GM18505 (cell line): Measurements from ENCODE around the gene SPATA32.
"Not testable (repeated sequence)": the region's sequence is repeated elsewhere in the genome, so short reads cannot be mapped to it uniquely, and the experiment has no call there.

Experiments used
- ATAC-seq: cut with Tn5 transposase; IDR thresholded peaks from one replicate; pipeline ENCODE4 v1.9.1; 2021; ENCODE audit not compliant: unreplicated experiment
- POLR2A ChIP-seq: IDR thresholded peaks from 4 replicates; pipeline ENCODE4 v1.6.1; 2011; ENCODE audit warnings: borderline replicate concordance; ENCODE audit not compliant: insufficient read depth, insufficient read length; ENCODE audit errors: extremely low read depth

Gene SPATA32

DNA sequence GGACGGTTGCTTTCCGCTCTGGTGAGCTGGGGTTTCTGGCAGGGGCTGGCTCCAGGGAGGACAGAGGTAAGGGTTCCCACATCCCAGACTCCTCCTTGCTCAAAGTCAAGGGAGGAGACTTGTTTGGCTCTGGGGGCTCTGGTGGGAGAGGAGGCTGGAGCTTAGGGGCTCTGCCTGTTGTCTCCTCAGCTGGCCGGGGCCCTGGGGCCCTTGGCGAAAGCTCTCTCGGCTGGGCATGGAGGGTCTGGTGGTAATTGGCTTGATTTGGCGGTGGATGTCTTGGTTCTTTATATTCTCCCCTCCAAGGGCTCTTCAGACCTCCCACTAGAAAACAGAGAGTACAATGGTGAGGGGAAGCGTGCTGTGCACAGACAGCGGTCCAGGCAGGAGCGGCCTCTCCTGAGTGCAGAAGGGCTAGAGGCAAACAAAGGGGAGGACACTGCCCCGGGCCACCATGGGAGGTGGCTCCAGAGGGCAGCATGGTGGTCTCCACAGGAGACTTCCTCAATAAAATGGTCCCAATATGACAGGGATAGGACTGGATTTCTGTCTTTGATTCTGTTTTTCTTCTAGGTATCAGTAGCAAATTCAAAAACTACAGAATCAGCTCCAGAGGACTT lies 5.7 kb upstream of the SPATA32 start:
- no peak for TF ChIP-seq POLR2A
- no peak for ATAC-seq

DNA sequence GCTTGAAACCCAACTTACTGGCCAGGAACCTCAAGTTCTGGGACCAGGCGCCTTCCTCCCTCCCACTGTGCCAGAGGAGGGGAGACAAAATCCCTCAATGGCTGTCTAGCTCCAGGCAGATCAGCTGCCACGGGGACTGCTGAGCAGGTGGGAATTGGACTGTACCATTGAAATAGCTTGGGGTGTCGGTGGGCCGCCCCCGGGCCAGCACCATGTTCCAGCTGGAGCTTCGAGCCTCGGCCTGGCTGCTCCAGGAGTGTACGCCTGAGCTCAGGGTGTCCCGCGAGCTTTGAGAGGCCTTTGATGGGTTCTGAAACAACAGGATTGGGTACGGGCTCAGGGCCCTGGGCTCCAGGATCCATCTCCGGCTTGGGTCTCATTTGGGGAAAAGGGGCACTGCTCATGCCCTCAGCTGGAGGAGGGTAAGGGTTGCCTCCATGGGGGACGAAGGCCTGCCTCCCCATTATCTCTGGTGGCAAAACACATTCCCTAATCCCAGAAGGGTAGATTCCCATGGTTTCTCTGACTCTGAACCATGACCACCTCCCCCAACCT lies 4.6 kb upstream of the SPATA32 start:
- no peak for TF ChIP-seq POLR2A
- no peak for ATAC-seq

DNA sequence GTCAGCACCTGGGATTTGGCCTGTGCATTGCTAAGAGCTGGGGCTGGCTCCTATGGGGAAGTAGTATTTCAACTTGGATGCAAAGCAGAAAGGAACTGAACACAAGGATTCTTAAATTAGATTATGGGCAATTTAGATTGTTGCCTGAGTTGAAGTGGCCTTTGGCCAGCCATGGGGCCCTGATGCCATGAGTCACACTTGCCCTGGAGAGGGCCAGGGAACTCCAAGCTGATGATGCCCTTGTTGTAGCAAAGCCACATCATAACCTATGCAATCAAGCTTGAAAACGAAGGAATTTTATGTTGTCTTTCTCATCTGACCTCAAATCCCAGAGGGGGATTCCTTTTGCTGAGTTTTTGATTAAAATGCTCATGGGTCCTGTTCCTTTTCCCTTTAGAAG lies 3.9 kb upstream of the SPATA32 start:
- no peak for ATAC-seq
- TF ChIP-seq POLR2A = no peak

DNA sequence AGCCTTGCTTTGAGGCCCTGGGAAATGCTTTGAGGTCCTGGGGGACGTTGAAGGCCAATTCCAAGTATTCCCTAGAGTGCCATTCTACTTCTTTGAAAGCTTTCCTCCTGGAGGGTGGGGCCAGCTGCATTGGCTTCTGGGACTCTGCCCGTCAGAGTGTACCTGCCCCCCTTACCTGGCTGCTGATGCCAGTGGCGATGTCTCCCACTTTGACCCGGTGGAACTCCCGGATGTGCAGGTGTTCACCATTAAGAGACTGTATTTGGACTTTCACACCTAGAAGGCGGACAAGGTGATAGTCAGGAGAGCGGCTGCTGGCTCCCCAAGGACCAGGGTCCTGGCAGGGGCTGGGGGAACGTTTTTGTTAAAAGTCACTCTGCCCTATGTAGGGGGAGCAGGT lies 3.1 kb upstream of the SPATA32 start:
- no peak for TF ChIP-seq POLR2A
- no peak for ATAC-seq

DNA sequence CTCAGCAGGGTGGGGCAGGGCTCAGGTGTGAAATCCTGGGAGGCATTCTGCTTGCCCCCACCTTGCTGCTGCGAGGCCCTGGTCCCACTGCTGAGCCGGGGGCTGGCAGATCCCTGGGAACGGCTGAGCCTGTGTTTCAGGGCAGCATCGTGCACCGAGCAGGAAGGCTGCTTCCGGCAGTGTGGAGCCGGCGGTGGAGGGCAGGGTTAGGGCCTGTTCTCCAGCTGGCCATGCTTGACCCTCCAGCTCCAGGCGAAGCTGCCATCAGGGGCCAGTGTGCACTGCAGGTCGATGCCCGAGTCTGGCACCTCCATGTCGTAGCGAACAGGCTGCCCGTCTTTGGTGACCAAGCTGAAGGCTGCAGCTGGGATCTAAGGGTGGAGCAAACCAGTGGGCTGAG lies 2.5 kb upstream of the SPATA32 start:
- no peak for ATAC-seq

DNA sequence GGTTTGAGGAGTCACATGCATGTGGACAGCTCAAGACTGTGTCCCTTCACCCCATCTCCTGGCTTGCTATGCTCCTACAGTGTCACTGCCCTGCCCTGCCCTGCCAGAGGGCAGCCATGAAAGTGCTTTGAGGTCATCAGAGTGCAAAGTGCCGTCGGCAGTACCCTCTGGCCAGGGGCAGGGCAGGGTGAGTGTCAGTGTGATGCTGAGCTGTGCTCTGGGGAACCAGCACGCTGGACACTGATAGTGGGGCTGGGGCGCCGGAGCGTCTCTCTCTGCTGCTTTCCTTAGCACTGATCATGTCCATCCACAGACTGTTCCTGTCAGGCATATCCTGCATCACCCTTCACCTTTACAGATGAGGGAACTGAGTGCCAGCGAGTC lies 1.6 kb upstream of the SPATA32 start:
- no peak for ATAC-seq
- TF ChIP-seq POLR2A = no peak

More for the DNA sequence above, 2.5 kb upstream of the SPATA32 start:
- TF ChIP-seq POLR2A = no peak

DNA sequence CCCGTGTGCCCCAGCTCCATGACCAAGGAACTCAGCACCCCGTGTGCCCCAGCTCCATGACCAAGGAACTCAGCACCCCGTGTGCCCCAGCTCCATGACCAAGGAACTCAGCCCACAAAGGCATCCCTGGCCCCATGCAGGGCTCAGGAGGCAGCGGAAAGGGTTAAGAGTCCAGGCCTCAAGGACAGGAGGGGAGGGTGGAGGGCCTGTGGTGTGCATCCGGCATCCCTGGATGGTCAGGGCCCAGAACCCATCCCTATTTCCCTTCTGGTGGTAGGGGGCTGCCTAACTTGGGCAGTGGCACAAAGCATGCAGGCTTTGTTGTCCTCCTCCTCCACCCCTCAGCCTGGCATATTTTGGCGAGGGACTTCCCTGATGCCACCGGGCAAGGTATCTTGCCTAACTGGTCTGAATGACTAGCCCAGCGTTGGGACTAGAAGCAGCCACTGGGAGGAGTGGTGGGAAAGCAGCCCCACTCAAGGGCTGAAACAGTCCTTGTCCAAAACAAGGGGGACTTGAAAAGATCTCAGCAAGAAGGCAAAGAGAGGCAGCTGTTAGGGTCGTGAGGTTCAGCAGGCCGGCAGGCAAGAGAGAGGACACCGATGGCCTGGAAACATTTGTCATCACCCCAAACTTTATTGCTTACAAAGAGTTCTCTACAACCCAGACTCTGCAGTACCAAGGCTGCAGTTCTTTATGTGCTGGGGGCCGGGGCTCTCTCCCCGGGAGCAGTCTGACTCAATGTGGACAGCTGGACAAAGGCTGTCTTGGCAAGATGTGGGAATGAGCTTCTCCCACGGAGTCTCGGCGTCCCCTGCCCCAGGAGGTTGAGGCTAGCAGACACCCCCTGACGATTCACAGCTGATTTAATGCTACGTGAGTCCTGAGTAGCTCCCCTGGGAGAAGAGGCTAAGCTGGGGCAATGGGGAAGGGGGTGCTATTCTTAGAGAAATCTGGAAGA lies 902 bp upstream of the SPATA32 start:
- ATAC-seq = no peak
- peak; percentile 23 for TF ChIP-seq POLR2A

DNA sequence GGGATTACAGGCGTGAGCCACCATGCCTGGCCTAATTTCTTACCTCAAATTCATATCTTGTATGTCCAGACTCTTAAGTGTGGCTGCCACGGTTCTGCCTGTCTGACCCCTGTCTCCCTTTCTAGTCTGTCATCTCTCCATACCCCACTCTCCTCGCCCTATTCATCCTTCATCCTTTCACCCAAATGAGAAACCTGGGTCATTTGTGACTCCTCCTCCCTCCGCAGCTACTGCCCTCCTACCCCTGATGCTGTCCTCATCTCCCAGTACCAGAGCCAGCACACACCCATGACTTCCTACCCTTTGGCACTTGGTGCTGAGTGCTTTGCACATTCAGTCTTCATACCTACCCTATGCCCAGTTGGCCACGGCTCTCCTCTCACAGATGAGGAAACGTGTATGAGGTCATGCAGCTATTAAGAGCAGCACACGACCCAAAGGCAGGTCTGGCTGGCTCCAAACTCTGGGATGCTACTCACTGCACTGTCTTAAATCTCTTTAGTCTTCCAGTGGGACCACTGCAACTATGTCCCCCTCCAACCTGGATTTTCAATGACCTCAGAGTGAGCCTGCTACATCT lies 1.6 kb downstream of the SPATA32 start:
- no peak for ATAC-seq

DNA sequence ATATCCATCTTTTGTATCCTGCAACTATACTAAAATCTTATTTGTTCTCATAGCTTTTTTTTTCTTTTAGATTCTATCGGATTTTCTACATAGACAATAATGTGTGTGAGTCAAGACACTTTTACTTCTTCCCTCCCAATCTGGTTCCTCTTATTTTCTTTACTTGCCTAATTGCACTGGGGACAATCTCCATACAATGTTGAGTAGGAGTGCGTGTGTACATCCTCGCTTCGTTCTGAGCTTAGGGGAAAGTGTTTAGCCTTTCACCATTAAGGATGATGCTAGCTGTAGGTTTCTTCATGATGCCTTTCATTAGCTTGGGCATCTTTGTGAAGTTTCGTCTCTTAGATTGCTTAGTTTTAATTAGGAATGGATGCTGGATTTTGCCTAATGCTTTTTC lies 2.9 kb downstream of the SPATA32 start:
- TF ChIP-seq POLR2A = no peak
- ATAC-seq = no peak

More for the DNA sequence above, 1.6 kb downstream of the SPATA32 start:
- no peak for TF ChIP-seq POLR2A

DNA sequence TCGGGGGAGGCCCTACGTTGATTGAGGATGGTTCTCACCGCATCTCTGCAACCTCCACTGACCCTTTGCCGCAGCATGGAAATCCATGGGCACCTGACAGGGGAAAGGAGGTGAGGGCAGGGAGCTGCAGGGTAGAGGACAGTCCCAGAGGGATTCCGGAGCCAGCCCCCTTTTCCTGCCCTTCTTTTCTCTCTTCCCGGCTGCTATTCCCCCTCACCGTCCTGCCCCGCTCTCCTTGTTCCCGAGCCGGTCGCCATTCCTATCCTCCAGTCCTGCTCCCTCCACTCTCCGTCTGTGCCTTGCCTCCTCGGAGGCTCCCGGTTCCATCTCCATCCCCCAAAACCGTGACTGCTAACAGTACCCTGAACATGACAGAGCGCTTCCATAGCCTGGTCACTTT lies 4.8 kb downstream of the SPATA32 start:
- no peak for ATAC-seq

DNA sequence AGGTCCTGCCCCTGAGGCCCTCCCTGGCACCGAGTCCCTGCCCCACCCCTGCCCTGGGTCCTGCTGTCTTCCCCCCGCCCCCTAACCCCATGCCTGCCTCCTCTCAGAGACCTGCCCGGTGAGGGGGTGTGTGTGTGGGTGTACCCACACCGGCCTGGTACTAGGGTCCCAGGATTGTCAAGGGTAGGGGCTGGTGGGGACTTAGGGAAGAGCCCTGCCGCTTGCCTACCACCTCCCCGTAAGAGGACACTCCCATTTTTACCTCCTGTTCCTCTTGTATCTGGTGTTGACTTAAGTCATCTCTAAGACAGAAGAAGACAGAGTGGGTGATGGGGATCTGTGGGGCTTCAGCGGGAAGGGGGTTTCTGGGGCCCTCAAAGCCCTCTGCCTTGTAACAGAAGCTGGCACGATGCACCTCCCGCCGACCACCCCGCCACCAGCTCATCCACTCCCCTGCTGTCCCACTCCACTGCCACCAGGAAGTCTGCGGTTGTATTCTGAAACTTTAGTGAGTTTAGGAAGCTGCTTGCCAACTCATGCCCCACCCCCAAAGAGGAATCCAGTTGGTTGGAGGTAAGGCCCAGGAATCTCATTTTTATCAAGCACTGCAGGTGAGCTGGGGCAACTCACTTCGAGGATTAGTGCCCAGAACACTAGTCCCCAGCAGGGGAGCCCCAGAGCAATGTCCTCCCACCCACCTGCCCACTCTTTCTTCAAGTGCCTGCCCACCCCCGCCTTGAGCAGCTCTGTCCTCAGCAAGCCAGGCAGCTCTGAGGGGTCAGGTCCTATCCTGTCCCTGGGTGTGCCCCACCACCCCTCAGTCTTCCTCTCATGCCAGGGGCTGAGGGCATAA lies 5.6 kb downstream of the SPATA32 start:
- ATAC-seq = no peak
- TF ChIP-seq POLR2A = no peak

More for the DNA sequence above, 4.8 kb downstream of the SPATA32 start:
- TF ChIP-seq POLR2A = no peak

DNA sequence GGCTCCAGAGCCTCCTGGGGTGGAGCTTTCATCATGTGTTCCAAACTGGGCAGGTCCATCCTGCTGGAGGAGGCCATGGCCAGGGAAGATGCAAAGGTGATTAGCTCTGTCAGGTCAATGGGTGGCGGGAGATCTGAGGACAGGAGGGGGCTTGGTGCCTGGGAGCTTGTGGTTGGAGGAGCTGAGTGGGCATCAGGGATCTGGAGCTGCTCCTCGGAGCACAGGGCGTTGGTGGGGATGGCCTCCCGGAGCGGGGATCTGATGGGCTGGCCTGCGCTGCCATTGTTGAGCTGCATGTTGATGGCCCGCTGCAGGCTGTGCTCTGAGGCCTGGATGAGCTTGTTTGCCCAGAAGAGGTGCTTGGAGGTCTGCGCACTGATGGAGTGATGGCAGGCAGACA lies 6.5 kb downstream of the SPATA32 start:
- no peak for ATAC-seq
- no peak for TF ChIP-seq POLR2A

DNA sequence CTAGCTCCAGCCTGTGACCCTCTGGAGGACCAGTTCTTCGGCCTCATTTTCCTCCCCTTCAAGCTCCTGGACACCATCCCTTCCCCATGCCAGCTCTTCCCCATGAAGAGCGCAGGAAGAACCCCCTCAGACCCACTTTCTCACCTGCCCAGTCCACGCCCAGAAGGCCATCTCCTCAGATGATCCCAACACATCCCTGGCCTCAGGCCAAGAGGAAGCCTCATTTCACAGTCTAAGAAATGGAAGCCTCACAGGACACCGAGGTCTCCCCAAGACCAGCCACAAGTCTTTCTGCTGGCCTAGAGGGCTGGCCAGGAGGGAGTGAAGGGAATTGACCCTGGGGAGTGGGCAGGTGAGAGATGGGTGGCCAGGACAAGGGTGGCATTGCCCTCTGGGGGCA lies 8.0 kb downstream of the SPATA32 start:
- TF ChIP-seq POLR2A = no peak
- ATAC-seq = no peak

DNA sequence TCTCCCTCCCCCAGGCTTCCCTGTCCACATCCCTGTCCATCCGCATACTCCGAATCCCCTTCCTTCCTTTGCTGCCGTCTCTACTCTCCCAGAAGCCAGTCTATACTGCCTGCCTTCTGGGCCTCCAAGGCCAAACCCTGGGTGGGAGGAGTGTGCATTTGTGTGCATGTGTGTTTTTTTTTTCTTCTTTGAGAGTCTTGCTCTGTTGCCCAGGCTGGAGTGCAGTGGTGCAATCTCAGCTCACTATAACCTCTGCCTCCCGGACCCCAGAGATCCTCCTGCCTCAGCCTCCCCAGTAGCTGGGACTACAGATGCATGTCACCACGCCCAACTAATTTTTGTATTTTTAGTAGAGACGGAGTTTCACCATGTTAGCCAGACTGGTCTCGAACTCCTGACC lies 8.7 kb downstream of the SPATA32 start:
- ATAC-seq = not testable (repeated sequence)

DNA sequence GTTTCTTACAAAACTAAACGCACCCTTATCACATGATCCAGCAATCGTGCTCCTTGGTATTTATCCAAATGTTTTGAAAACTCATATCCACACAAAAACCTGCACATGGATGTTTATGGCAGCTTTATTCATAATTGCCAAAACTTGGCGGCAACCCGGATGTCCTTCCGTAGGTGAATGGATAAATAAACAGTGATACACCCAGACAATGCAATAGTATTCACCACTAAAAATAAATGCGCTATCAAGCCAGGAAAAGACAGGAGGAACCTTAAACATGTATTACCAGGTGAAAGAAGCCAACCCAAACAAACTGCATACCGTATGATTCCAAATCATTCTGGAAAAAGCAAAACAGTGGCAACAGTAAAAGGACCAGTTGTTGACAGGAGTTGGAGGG lies 10.0 kb downstream of the SPATA32 start:
- ATAC-seq = no peak
- TF ChIP-seq POLR2A = no peak
